SK-N-SH treated with all-trans-retinoic acid at 6 μM for 48 hours (cell line): ENCODE data around the gene RALBP1.

Experiments used
- ATAC-seq: fragments of 200-7000 bp; cut with Tn5 transposase; 3 replicates; pipeline ENCODE4 v1.9.1; 2020; ENCODE audit warnings: mild to moderate bottlenecking, moderate library complexity
- ARNTL ChIP-seq: fragments of 450-650 bp; formaldehyde crosslinking; IDR thresholded peaks from 2 replicates; pipeline ENCODE4 v1.5.0; 2020; ENCODE audit warnings: low read depth, mild to moderate bottlenecking, moderate library complexity, borderline replicate concordance
- BACH2 ChIP-seq: fragments of 250-450 bp; sonication (Bioruptor Pico); IDR thresholded peaks from 2 replicates; pipeline ENCODE4 v1.9.0; 2021; ENCODE audit warnings: mild to moderate bottlenecking, borderline replicate concordance
- CREB5 ChIP-seq: fragments of 250-450 bp; sonication (Bioruptor Pico); IDR thresholded peaks from 2 replicates; pipeline ENCODE4 v1.5.1; 2020; ENCODE audit warnings: low read depth, mild to moderate bottlenecking, moderate library complexity
- CSDC2 ChIP-seq: fragments of 250-450 bp; sonication (Bioruptor Pico); IDR thresholded peaks from 2 replicates; pipeline ENCODE4 v1.5.0; 2020; ENCODE audit warnings: mild to moderate bottlenecking, moderate library complexity
- CSRNP3 ChIP-seq: fragments of 250-450 bp; sonication (Bioruptor Pico); IDR thresholded peaks from 2 replicates; pipeline ENCODE4 v1.5.1; 2021; ENCODE audit warnings: mild to moderate bottlenecking, moderate library complexity
- GLIS3 ChIP-seq: fragments of 250-450 bp; sonication (Bioruptor Pico); IDR thresholded peaks from 2 replicates; pipeline ENCODE4 v1.5.0; 2020; ENCODE audit warnings: mild to moderate bottlenecking, moderate library complexity
- ISL1 ChIP-seq: fragments of 250-450 bp; sonication (Bioruptor Pico); IDR thresholded peaks from 2 replicates; pipeline ENCODE4 v2.1.2; 2022; ENCODE audit warnings: mild to moderate bottlenecking, moderate library complexity
- OSR1 ChIP-seq: fragments of 250-450 bp; sonication (Bioruptor Pico); IDR thresholded peaks from 2 replicates; pipeline ENCODE4 v1.8.0; 2022; ENCODE audit warnings: moderate library complexity, mild to moderate bottlenecking, inconsistent platforms
- PATZ1 ChIP-seq: fragments of 250-450 bp; sonication (Bioruptor Pico); IDR thresholded peaks from 2 replicates; pipeline ENCODE4 v1.8.0; 2020; ENCODE audit warnings: mild to moderate bottlenecking, moderate library complexity, borderline replicate concordance
- PPARA ChIP-seq: fragments of 250-450 bp; sonication (Bioruptor Pico); IDR thresholded peaks from 2 replicates; pipeline ENCODE4 v1.5.0; 2020; ENCODE audit warnings: mild to moderate bottlenecking, borderline replicate concordance
- RARB ChIP-seq: fragments of 250-450 bp; sonication (Bioruptor Pico); IDR thresholded peaks from 2 replicates; pipeline ENCODE4 v1.8.0; 2021; ENCODE audit warnings: mild to moderate bottlenecking, moderate library complexity
- SNAI2 ChIP-seq: fragments of 250-450 bp; sonication (Bioruptor Pico); IDR thresholded peaks from 2 replicates; pipeline ENCODE4 v1.5.0; 2020; ENCODE audit warnings: mild to moderate bottlenecking, moderate library complexity
- TCF4 ChIP-seq: fragments of 250-450 bp; sonication (Bioruptor Pico); IDR thresholded peaks from 2 replicates; pipeline ENCODE4 v1.8.0; 2021; ENCODE audit warnings: mild to moderate bottlenecking, moderate library complexity, borderline replicate concordance
- TOX ChIP-seq: fragments of 250-450 bp; sonication (Bioruptor Pico); IDR thresholded peaks from 2 replicates; pipeline ENCODE4 v1.8.0; 2021; ENCODE audit warnings: mild to moderate bottlenecking, moderate library complexity, borderline replicate concordance
- ZC3H10 ChIP-seq: fragments of 250-450 bp; sonication (Bioruptor Pico); IDR thresholded peaks from 2 replicates; pipeline ENCODE4 v1.5.1; 2021; ENCODE audit warnings: mild to moderate bottlenecking, moderate library complexity
- ZFP3 ChIP-seq: fragments of 250-450 bp; sonication (Bioruptor Pico); IDR thresholded peaks from 2 replicates; pipeline ENCODE4 v1.5.0; 2020; ENCODE audit warnings: mild to moderate bottlenecking, moderate library complexity
- ZFP30 ChIP-seq: fragments of 450-650 bp; formaldehyde crosslinking; IDR thresholded peaks from 2 replicates; pipeline ENCODE4 v1.5.0; 2022; ENCODE audit warnings: mild to moderate bottlenecking, moderate library complexity
- ZNF565 ChIP-seq: fragments of 450-650 bp; formaldehyde crosslinking; conservative IDR thresholded peaks from 2 replicates; pipeline ENCODE4 v1.5.0; 2020; ENCODE audit warnings: low read depth, mild to moderate bottlenecking, moderate library complexity
- ZNF8 ChIP-seq: fragments of 450-650 bp; formaldehyde crosslinking; IDR thresholded peaks from 2 replicates; pipeline ENCODE4 v1.5.0; 2020; ENCODE audit warnings: mild to moderate bottlenecking, moderate library complexity
- TF ChIP-seq, protein P1 (sequence below): fragments of 250-450 bp; sonication (Bioruptor Pico); IDR thresholded peaks from 2 replicates; pipeline ENCODE4 v1.5.0; 2020; ENCODE audit warnings: mild to moderate bottlenecking, moderate library complexity
- TF ChIP-seq, protein P2 (sequence below): fragments of 250-450 bp; sonication (Bioruptor Pico); IDR thresholded peaks from 2 replicates; pipeline ENCODE4 v1.8.0; 2021; ENCODE audit warnings: low read depth, mild to moderate bottlenecking, moderate library complexity, borderline replicate concordance

The RALBP1 gene

GRCh38 chr18:9477509-9477908 is 2.2 kb downstream of the RALBP1 start:
- no peak for ATAC-seq
- TF ChIP-seq ZNF8 (CRISPR knock-in tag) (no peak), SNAI2 (no peak), TCF4 (no peak), BACH2 (CRISPR knock-in tag) (no peak), ARNTL (CRISPR knock-in tag) (no peak), ISL1 (CRISPR knock-in tag) (no peak), TOX (CRISPR knock-in tag) (no peak), GLIS3 (CRISPR knock-in tag) (no peak), CREB5 (CRISPR knock-in tag) (no peak)
- TF ChIP-seq, protein P1, sequence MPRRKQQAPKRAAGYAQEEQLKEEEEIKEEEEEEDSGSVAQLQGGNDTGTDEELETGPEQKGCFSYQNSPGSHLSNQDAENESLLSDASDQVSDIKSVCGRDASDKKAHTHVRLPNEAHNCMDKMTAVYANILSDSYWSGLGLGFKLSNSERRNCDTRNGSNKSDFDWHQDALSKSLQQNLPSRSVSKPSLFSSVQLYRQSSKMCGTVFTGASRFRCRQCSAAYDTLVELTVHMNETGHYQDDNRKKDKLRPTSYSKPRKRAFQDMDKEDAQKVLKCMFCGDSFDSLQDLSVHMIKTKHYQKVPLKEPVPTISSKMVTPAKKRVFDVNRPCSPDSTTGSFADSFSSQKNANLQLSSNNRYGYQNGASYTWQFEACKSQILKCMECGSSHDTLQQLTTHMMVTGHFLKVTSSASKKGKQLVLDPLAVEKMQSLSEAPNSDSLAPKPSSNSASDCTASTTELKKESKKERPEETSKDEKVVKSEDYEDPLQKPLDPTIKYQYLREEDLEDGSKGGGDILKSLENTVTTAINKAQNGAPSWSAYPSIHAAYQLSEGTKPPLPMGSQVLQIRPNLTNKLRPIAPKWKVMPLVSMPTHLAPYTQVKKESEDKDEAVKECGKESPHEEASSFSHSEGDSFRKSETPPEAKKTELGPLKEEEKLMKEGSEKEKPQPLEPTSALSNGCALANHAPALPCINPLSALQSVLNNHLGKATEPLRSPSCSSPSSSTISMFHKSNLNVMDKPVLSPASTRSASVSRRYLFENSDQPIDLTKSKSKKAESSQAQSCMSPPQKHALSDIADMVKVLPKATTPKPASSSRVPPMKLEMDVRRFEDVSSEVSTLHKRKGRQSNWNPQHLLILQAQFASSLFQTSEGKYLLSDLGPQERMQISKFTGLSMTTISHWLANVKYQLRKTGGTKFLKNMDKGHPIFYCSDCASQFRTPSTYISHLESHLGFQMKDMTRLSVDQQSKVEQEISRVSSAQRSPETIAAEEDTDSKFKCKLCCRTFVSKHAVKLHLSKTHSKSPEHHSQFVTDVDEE (CRISPR knock-in tag), result no peak
- TF ChIP-seq, protein P2, sequence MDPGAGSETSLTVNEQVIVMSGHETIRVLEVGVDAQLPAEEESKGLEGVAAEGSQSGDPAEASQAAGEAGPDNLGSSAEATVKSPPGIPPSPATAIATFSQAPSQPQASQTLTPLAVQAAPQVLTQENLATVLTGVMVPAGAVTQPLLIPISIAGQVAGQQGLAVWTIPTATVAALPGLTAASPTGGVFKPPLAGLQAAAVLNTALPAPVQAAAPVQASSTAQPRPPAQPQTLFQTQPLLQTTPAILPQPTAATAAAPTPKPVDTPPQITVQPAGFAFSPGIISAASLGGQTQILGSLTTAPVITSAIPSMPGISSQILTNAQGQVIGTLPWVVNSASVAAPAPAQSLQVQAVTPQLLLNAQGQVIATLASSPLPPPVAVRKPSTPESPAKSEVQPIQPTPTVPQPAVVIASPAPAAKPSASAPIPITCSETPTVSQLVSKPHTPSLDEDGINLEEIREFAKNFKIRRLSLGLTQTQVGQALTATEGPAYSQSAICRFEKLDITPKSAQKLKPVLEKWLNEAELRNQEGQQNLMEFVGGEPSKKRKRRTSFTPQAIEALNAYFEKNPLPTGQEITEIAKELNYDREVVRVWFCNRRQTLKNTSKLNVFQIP, result no peak

DNA sequence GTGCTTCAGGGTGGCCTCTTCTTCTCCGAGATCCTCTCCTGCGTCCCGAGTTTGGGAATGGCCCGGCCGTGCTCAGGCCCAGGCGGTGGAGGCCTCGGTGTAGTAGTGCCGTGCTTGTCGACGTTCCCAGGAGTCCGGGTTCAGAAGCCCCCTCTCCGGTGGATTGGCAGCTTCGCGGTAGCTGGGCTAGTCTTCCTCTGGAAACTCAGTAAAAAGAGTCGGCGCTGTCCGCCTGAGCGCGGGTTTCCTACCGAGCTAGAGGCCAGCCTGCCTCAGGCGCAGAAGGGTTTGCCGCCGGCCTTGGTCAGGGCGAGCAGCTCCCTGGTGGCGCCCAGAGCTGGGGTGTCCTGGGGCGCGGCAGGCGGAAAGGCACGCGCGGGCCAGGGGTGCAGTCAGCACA is 3.2 kb downstream of the RALBP1 start:
- ATAC-seq, result no peak
- no peak for TF ChIP-seq RARB (CRISPR knock-in tag)
- no peak for TF ChIP-seq ZC3H10 (CRISPR knock-in tag)
- no peak for TF ChIP-seq GLIS3 (CRISPR knock-in tag)
- TF ChIP-seq, protein P2, result no peak
- TF ChIP-seq, all 23 proteins: peak for 0

GRCh38 chr18:9482790-9483189 is 7.5 kb downstream of the RALBP1 start:
- no peak for ATAC-seq
- TF ChIP-seq OSR1 (CRISPR knock-in tag) (no peak), ISL1 (CRISPR knock-in tag) (no peak), PATZ1 (CRISPR knock-in tag) (no peak), ZFP3 (CRISPR knock-in tag) (no peak), ARNTL (CRISPR knock-in tag) (no peak), PPARA (CRISPR knock-in tag) (no peak), CREB5 (CRISPR knock-in tag) (no peak), TOX (CRISPR knock-in tag) (no peak), ZFP30 (CRISPR knock-in tag) (no peak), ZC3H10 (CRISPR knock-in tag) (no peak), CSRNP3 (CRISPR knock-in tag) (no peak), TCF4 (no peak), ZNF8 (CRISPR knock-in tag) (no peak), CSDC2 (CRISPR knock-in tag) (no peak), SNAI2 (no peak), BACH2 (CRISPR knock-in tag) (no peak), GLIS3 (CRISPR knock-in tag) (no peak), RARB (CRISPR knock-in tag) (no peak), ZNF565 (CRISPR knock-in tag) (no peak)
- TF ChIP-seq, protein P2, result no peak
